PC-9 (cell line): ENCODE data around the gene ALS2.

Source experiments
- CTCF ChIP-seq: fragments of 200-600 bp; sonication (generic); conservative IDR thresholded peaks from 2 replicates; pipeline ENCODE4 v1.6.1; 2017; ENCODE audit warnings: mixed run types, antibody characterized with exemption, mild to moderate bottlenecking, moderate library complexity
- EZH2 ChIP-seq: fragments of 200-600 bp; sonication (generic); IDR thresholded peaks from 2 replicates; pipeline ENCODE4 v1.8.0; 2017; ENCODE audit warnings: antibody characterized with exemption, low read depth

GRCh38 chr2:201660293-201660895, 120.3 kb downstream of the ALS2 start:
- TF ChIP-seq CTCF (no peak), EZH2 (no peak)
